Epidermal melanocyte (primary cell): ENCODE results near the gene ZNF385C.

Experiments
- DNase-seq: peaks from one replicate; pipeline ENCODE4 v3.0.0; 2011; ENCODE audit warnings: low spot score; ENCODE audit not compliant: insufficient read length

The ZNF385C gene

GRCh38 chr17:42078396-42079043, 19.8 kb downstream of the ZNF385C start:
- DNase-seq, result no peak

- no peak for DNase-seq
Measured at GRCh38 chr17:42077755-42078154, 20.5 kb downstream of the ZNF385C start.

- no peak for DNase-seq
Measured at GRCh38 chr17:42076797-42077559, 21.3 kb downstream of the ZNF385C start.

GRCh38 chr17:42075789-42076188, 22.5 kb downstream of the ZNF385C start:
- DNase-seq, result no peak

- DNase-seq, result no peak
Measured at GRCh38 chr17:42072323-42073187, 25.7 kb downstream of the ZNF385C start.

GRCh38 chr17:42071810-42072209, 26.5 kb downstream of the ZNF385C start:
- no peak for DNase-seq

GRCh38 chr17:42068979-42069378, 29.3 kb downstream of the ZNF385C start:
- DNase-seq, result no peak

GRCh38 chr17:42067371-42068091, 30.7 kb downstream of the ZNF385C start:
- no peak for DNase-seq

GRCh38 chr17:42065201-42065600, 33.1 kb downstream of the ZNF385C start:
- DNase-seq, result no peak

- no peak for DNase-seq
Measured at GRCh38 chr17:42062681-42063080, 35.6 kb downstream of the ZNF385C start.

GRCh38 chr17:42061646-42062487, 36.4 kb downstream of the ZNF385C start:
- no peak for DNase-seq

- no peak for DNase-seq
Measured at GRCh38 chr17:42060231-42060630, 38.0 kb downstream of the ZNF385C start.

- no peak for DNase-seq
Measured at GRCh38 chr17:42059815-42060214, 38.5 kb downstream of the ZNF385C start.

GRCh38 chr17:42058063-42058462, 40.2 kb downstream of the ZNF385C start:
- DNase-seq, result no peak

- DNase-seq, result no peak
Measured at GRCh38 chr17:42056635-42057034, 41.6 kb downstream of the ZNF385C start.

GRCh38 chr17:42055496-42055895, 42.8 kb downstream of the ZNF385C start:
- no peak for DNase-seq

GRCh38 chr17:42055027-42055426, 43.2 kb downstream of the ZNF385C start:
- DNase-seq, result no peak

- no peak for DNase-seq
Measured at GRCh38 chr17:42053731-42054500, 44.4 kb downstream of the ZNF385C start.

- no peak for DNase-seq
Measured at GRCh38 chr17:42052346-42052877, 45.9 kb downstream of the ZNF385C start.
